ENCODE measurements around the gene BTBD16.

BTBD16 gene

GRCh38 chr10:122323941-122324675 lies 53.0 kb downstream of the BTBD16 start:
- peak; percentile 66 for DNase-seq

- no peak for DNase-seq
Measured at GRCh38 chr10:122325235-122325634, 54.1 kb downstream of the BTBD16 start.

- peak; percentile 35 for DNase-seq
Measured at GRCh38 chr10:122326385-122326784, 55.3 kb downstream of the BTBD16 start.

GRCh38 chr10:122326806-122327205 lies 55.7 kb downstream of the BTBD16 start:
- DNase-seq, result no peak

- no peak for DNase-seq
Measured at GRCh38 chr10:122327237-122328206, 56.4 kb downstream of the BTBD16 start.

- DNase-seq, result peak; percentile 94
Measured at GRCh38 chr10:122328676-122329075, 57.6 kb downstream of the BTBD16 start.

- DNase-seq, result no peak
Measured at GRCh38 chr10:122329416-122329815, 58.3 kb downstream of the BTBD16 start.

GRCh38 chr10:122331100-122331499 lies 60.0 kb downstream of the BTBD16 start:
- DNase-seq, result no peak

- DNase-seq, result no peak
Measured at GRCh38 chr10:122331615-122332446, 60.7 kb downstream of the BTBD16 start.

GRCh38 chr10:122333037-122333436 lies 61.9 kb downstream of the BTBD16 start:
- DNase-seq, result no peak

- no peak for DNase-seq
Measured at GRCh38 chr10:122336332-122336731, 65.2 kb downstream of the BTBD16 start.

GRCh38 chr10:122336961-122337360 lies 65.9 kb downstream of the BTBD16 start:
- no peak for DNase-seq

- no peak for DNase-seq
Measured at GRCh38 chr10:122338609-122339441, 67.7 kb downstream of the BTBD16 start.

- no peak for DNase-seq
Measured at GRCh38 chr10:122341141-122341810, 70.2 kb downstream of the BTBD16 start.

GRCh38 chr10:122342293-122343134 lies 71.4 kb downstream of the BTBD16 start:
- DNase-seq, result peak; percentile 35

- DNase-seq, result no peak
Measured at GRCh38 chr10:122343135-122343800, 72.2 kb downstream of the BTBD16 start.

GRCh38 chr10:122343936-122344335 lies 72.8 kb downstream of the BTBD16 start:
- no peak for DNase-seq

GRCh38 chr10:122344741-122345258 lies 73.7 kb downstream of the BTBD16 start:
- DNase-seq, result no peak

GRCh38 chr10:122346326-122346950 lies 75.3 kb downstream of the BTBD16 start:
- DNase-seq, result no peak

Measured in MV-4-11 (cell line).